NT2/D1 (cell line): ENCODE data around the gene TNFRSF11A.

Source experiments
- SUZ12 ChIP-seq: IDR thresholded peaks from 2 replicates; pipeline ENCODE4 v1.6.1; 2011; ENCODE audit not compliant: insufficient read length, insufficient read depth; ENCODE audit errors: extremely low read depth
- YY1 ChIP-seq: IDR thresholded peaks from 2 replicates; pipeline ENCODE4 v1.6.1; 2011; ENCODE audit not compliant: insufficient read length, insufficient read depth
- ZNF274 ChIP-seq: IDR thresholded peaks from 2 replicates; pipeline ENCODE4 v1.6.1; 2011; ENCODE audit warnings: mild to moderate bottlenecking, low read depth, low read length

GRCh38 chr18:62318228-62319180 is 6.6 kb upstream of the TNFRSF11A start:
- no peak for TF ChIP-seq SUZ12
- no peak for TF ChIP-seq YY1
- TF ChIP-seq ZNF274: no peak
